Dedifferentiated amniotic fluid mesenchymal stem cell (primary cell): ENCODE measurements around the gene PMM1.
"Not testable (repeated sequence)": the region's sequence is repeated elsewhere in the genome, so short reads cannot be mapped to it uniquely, and the experiment has no call there.

ENCODE experiments used
- DNase-seq: peaks from one replicate; pipeline ENCODE4 v3.0.0-alpha.2; 2016; ENCODE audit errors: extremely low spot score

The PMM1 gene

GRCh38 chr22:41563051-41563711 is 26.5 kb downstream of the PMM1 start:
- DNase-seq, result no peak

- DNase-seq, result no peak
Measured at GRCh38 chr22:41562461-41562860, 27.2 kb downstream of the PMM1 start.

- DNase-seq, result no peak
Measured at GRCh38 chr22:41561788-41562187, 27.9 kb downstream of the PMM1 start.

GRCh38 chr22:41561335-41561734 is 28.3 kb downstream of the PMM1 start:
- DNase-seq, result no peak

GRCh38 chr22:41560095-41560471 is 29.6 kb downstream of the PMM1 start:
- no peak for DNase-seq

GRCh38 chr22:41558241-41558630 is 31.4 kb downstream of the PMM1 start:
- not testable (repeated sequence) for DNase-seq

- DNase-seq, result peak; percentile 88
Measured at GRCh38 chr22:41557401-41558240, 32.0 kb downstream of the PMM1 start.

GRCh38 chr22:41556561-41556960 is 33.1 kb downstream of the PMM1 start:
- no peak for DNase-seq

- no peak for DNase-seq
Measured at GRCh38 chr22:41555325-41555982, 34.2 kb downstream of the PMM1 start.

- DNase-seq, result no peak
Measured at GRCh38 chr22:41551877-41552582, 37.6 kb downstream of the PMM1 start.

- no peak for DNase-seq
Measured at GRCh38 chr22:41550952-41551491, 38.6 kb downstream of the PMM1 start.

GRCh38 chr22:41548830-41549211 is 40.8 kb downstream of the PMM1 start:
- DNase-seq, result no peak

- DNase-seq, result no peak
Measured at GRCh38 chr22:41544671-41545476, 44.8 kb downstream of the PMM1 start.

- DNase-seq, result peak; percentile 97
Measured at GRCh38 chr22:41543854-41544670, 45.6 kb downstream of the PMM1 start, which contains the start of gene POLR3H. Gene POLR3H, minus strand, starts transcription at chr22:41544470. Its CDS starts 369 bp downstream, at chr22:41544101.

- DNase-seq, result no peak
Measured at GRCh38 chr22:41542224-41542623, 47.4 kb downstream of the PMM1 start.

- DNase-seq, result no peak
Measured at GRCh38 chr22:41541484-41541883, 48.2 kb downstream of the PMM1 start.

GRCh38 chr22:41540365-41540764 is 49.3 kb downstream of the PMM1 start:
- DNase-seq, result no peak

- DNase-seq, result no peak
Measured at GRCh38 chr22:41540006-41540315, 49.7 kb downstream of the PMM1 start.

- no peak for DNase-seq
Measured at GRCh38 chr22:41539146-41540005, 50.3 kb downstream of the PMM1 start.
